Astrocyte of the spinal cord (primary cell): ENCODE results near the gene ISL1.

Experiments
- DNase-seq: peaks from one replicate; pipeline ENCODE4 v3.0.0; 2011; ENCODE audit warnings: low read depth, low spot score
- H3K4me3 ChIP-seq: 2 replicates; pipeline ENCODE4 v1.5.1; 2011; ENCODE audit warnings: low read depth, mild to moderate bottlenecking, low read length, moderate library complexity
- CTCF ChIP-seq: IDR thresholded peaks from 2 replicates; pipeline ENCODE4 v1.5.1; 2012; ENCODE audit warnings: low read depth, mild to moderate bottlenecking, low read length, inconsistent platforms
- in situ Hi-C: cut with HindIII; loops from 2 replicates; pipeline ENCODE4 v1.10.0; 2017; ENCODE audit warnings: low sequenced_read_pairs

ISL1 gene

GRCh38 chr5:51398875-51399642, 15.8 kb downstream of the ISL1 start:
- no peak for DNase-seq
- in situ Hi-C loops = no loop called here
- no peak overlapping the region for H3K4me3 ChIP-seq
- TF ChIP-seq CTCF = no peak

GRCh38 chr5:51399643-51400006, 16.4 kb downstream of the ISL1 start:
- no peak for DNase-seq
- no peak for TF ChIP-seq CTCF
- in situ Hi-C loops = no loop called here
- no peak overlapping the region for H3K4me3 ChIP-seq

GRCh38 chr5:51404255-51404654, 21.0 kb downstream of the ISL1 start:
- TF ChIP-seq CTCF = no peak
- in situ Hi-C loops = no loop called here
- no peak for DNase-seq
- H3K4me3 ChIP-seq = no peak overlapping the region

- no peak for DNase-seq
- TF ChIP-seq CTCF = no peak
- in situ Hi-C loops = no loop called here
- no peak overlapping the region for H3K4me3 ChIP-seq
Observed at GRCh38 chr5:51411921-51412325, 28.7 kb downstream of the ISL1 start.

GRCh38 chr5:51414516-51414915, 31.3 kb downstream of the ISL1 start:
- no peak for TF ChIP-seq CTCF
- in situ Hi-C loops = no loop called here
- no peak for DNase-seq
- no peak overlapping the region for H3K4me3 ChIP-seq

- no peak for TF ChIP-seq CTCF
- no peak for DNase-seq
- no peak overlapping the region for H3K4me3 ChIP-seq
- in situ Hi-C loops = no loop called here
Observed at GRCh38 chr5:51416149-51416548, 32.9 kb downstream of the ISL1 start.
